ENCODE measurements around the gene PGBD5.

- TF ChIP-seq CTCF (conservative IDR thresholded peaks at IDR 0.05; ENCODE audit: low read length) = no peak
- TF ChIP-seq EZH2phosphoT487 (IDR thresholded peaks at IDR 0.05; ENCODE audit: borderline replicate concordance, low read depth, low read length) = no peak
These were observed 84.1 kb downstream of the PGBD5 start for GRCh38 chr1:230342019-230342418.

Data from OCI-LY7 (cell line).